ENCODE data around the gene FBXL19.

Gene FBXL19

DNA sequence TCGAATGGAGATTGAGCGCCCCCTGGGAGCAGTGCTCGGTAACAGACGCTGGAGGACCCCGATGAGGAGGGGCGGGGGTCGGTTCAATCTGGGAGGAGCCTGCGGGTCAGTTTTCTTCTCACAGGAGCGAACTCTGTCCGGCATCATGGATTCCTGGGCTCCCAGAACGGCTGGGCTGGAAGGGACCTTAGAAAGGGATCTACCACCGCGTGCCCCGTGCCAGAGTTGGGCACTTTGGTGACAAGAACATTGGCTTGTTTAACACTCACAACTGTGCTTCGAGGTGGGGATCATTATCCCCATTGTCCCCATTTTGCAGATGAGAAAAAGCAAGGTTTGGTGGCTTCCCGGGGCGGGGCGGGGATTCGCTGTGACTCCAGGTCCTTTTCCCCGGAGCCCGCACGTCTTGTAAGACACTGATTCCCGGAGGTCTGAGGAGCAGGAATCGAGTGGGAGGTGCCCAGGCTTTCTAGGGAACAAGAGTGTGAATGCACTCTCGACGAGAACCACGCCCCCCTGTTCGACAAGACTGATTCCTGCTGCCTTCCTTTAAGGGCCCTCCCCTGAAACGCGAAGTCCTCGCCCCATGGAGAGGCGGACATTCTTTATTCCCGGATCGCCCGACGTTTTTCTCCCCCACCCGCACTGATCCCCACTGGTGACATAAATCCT, 1.5 kb upstream of the FBXL19 start:
- H3K36me3 ChIP-seq (ENCODE audit: control insufficient read depth, low read length) = peaks cover 4% of the 10 kb centered on the region; the same call in 1 of the 2 replicates
- peak overlapping the region; percentile 80 for H3K4me3 ChIP-seq (ENCODE audit: low read length)
- peak overlapping the region; percentile 70 for H3K4me2 ChIP-seq (ENCODE audit: low read length)
- H3K4me1 ChIP-seq (ENCODE audit: control insufficient read depth, low read length) = peaks cover 22% of the 10 kb centered on the region
- no peaks in the 10 kb centered on the region for H3K9me2 ChIP-seq (replicated peaks; ENCODE audit: control insufficient read depth, low read length)
- no peak overlapping the region for H3K27ac ChIP-seq (ENCODE audit: low read depth, low read length)
- no peaks in the 10 kb centered on the region for H3K9me3 ChIP-seq (ENCODE audit: control insufficient read depth, insufficient read depth, low read length)
- TF ChIP-seq, protein P1, sequence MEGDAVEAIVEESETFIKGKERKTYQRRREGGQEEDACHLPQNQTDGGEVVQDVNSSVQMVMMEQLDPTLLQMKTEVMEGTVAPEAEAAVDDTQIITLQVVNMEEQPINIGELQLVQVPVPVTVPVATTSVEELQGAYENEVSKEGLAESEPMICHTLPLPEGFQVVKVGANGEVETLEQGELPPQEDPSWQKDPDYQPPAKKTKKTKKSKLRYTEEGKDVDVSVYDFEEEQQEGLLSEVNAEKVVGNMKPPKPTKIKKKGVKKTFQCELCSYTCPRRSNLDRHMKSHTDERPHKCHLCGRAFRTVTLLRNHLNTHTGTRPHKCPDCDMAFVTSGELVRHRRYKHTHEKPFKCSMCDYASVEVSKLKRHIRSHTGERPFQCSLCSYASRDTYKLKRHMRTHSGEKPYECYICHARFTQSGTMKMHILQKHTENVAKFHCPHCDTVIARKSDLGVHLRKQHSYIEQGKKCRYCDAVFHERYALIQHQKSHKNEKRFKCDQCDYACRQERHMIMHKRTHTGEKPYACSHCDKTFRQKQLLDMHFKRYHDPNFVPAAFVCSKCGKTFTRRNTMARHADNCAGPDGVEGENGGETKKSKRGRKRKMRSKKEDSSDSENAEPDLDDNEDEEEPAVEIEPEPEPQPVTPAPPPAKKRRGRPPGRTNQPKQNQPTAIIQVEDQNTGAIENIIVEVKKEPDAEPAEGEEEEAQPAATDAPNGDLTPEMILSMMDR (IDR thresholded peaks at IDR 0.05; ENCODE audit: low read depth, low read length, poor library complexity, severe bottlenecking) = peak; percentile 89
- TF ChIP-seq EZH2phosphoT487 (IDR thresholded peaks at IDR 0.05; ENCODE audit: borderline replicate concordance, low read length) = no peak
- peaks cover 4% of the 10 kb centered on the region; the same call in 1 of the 2 replicates for H3F3A ChIP-seq (ENCODE audit: control insufficient read depth, insufficient read depth)
- H4K20me1 ChIP-seq (ENCODE audit: control insufficient read depth, insufficient read depth, low read depth, low read length) = no peaks in the 10 kb centered on the region
- peaks cover 20% of the 10 kb centered on the region for H3K79me2 ChIP-seq (ENCODE audit: control insufficient read depth, low read length)
- no peaks in the 10 kb centered on the region for H3K27me3 ChIP-seq (ENCODE audit: control insufficient read depth, low read length)

DNA sequence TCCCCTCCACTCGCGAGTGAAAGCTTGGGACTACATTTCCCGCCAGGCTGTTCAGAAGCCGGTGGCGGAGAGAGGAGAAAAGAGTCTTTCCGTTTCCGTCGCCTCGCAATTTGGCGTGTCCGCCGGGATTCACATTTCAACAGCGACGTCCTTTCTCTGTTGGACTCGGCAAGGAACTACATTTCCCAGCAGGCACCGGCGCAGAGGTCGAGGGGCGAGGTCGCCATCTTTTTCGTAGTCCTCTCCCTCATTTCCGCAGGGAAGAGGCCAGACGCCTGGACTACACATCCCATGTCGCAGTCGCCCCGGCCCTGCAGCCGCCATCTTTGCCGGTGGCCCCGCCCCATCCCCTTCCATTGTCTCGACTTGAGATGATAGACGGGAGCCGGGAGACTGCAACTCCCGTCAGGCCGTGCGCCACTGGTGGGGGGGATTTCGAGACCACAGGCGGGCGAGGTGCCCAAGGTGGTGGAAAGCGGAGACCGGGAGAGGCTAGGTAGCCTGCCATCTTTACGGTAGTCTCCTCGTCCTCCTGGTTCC, 882 bp upstream of the FBXL19 start:
- Histone ChIP-seq H3K27ac (ENCODE audit: low read depth, low read length) (peak overlapping the region; percentile 75), H3K27me3 (ENCODE audit: control insufficient read depth, low read length) (no peaks in the 10 kb centered on the region), H3K9me2 (replicated peaks; ENCODE audit: control insufficient read depth, low read length) (no peaks in the 10 kb centered on the region), H3K9me3 (ENCODE audit: control insufficient read depth, insufficient read depth, low read length) (no peaks in the 10 kb centered on the region), H3K4me3 (ENCODE audit: low read length) (peak overlapping the region; percentile 80), H3K79me2 (ENCODE audit: control insufficient read depth, low read length) (peaks cover 20% of the 10 kb centered on the region), H3K36me3 (ENCODE audit: control insufficient read depth, low read length) (peaks cover 10% of the 10 kb centered on the region), H3K4me1 (ENCODE audit: control insufficient read depth, low read length) (peaks cover 27% of the 10 kb centered on the region), H4K20me1 (ENCODE audit: control insufficient read depth, insufficient read depth, low read depth, low read length) (no peaks in the 10 kb centered on the region), H3F3A (ENCODE audit: control insufficient read depth, insufficient read depth) (peaks cover 4% of the 10 kb centered on the region; the same call in 1 of the 2 replicates), H3K4me2 (ENCODE audit: low read length) (peak overlapping the region; percentile 72)
- TF ChIP-seq, protein P1 (IDR thresholded peaks at IDR 0.05; ENCODE audit: low read depth, low read length, poor library complexity, severe bottlenecking) = no peak
- no peak for TF ChIP-seq EZH2phosphoT487 (IDR thresholded peaks at IDR 0.05; ENCODE audit: borderline replicate concordance, low read length)

DNA sequence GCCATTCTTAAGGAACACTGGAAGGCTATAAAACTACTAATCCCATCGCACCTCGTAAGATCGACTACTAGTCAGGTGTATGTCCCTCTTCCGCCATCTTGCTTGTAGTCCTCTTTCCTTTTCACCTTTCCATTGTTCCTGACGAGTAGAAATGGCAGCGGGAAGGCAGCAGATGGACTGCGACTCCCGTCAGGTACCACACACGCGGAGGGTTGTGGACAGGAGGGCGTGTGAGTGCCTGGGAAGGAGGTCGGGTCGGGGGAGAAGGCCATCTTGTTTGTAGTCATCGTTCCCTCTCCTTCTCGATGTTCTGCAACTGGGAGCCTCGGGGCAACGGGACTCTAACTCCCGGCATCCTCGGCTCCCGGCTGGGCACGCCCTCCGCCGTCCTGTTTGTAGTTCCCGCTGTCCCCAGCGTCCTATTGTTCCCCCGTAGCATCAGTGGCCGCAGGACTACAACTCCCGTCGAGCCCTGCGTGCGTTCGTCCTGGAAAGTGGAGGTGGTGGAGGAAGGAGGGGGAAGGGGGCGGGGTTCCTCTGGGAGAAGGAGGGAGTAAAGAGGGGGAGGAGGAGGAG, 324 bp upstream of the FBXL19 start:
- H3K27me3 ChIP-seq (ENCODE audit: control insufficient read depth, low read length) = no peaks in the 10 kb centered on the region
- H4K20me1 ChIP-seq (ENCODE audit: control insufficient read depth, insufficient read depth, low read depth, low read length) = no peaks in the 10 kb centered on the region
- TF ChIP-seq EZH2phosphoT487 (IDR thresholded peaks at IDR 0.05; ENCODE audit: borderline replicate concordance, low read length) = no peak
- TF ChIP-seq, protein P1 (IDR thresholded peaks at IDR 0.05; ENCODE audit: low read depth, low read length, poor library complexity, severe bottlenecking) = no peak

More for the DNA sequence above, 324 bp upstream of the FBXL19 start:
- H3K4me2 ChIP-seq (ENCODE audit: low read length) = peak overlapping the region; percentile 89
- H3K9me2 ChIP-seq (replicated peaks; ENCODE audit: control insufficient read depth, low read length) = no peaks in the 10 kb centered on the region
- no peaks in the 10 kb centered on the region for H3K9me3 ChIP-seq (ENCODE audit: control insufficient read depth, insufficient read depth, low read length)
- H3K36me3 ChIP-seq (ENCODE audit: control insufficient read depth, low read length) = peaks cover 12% of the 10 kb centered on the region
- H3K27ac ChIP-seq (ENCODE audit: low read depth, low read length) = peak overlapping the region; percentile 75
- peaks cover 33% of the 10 kb centered on the region for H3K4me1 ChIP-seq (ENCODE audit: control insufficient read depth, low read length)
- H3K79me2 ChIP-seq (ENCODE audit: control insufficient read depth, low read length) = peaks cover 20% of the 10 kb centered on the region
- peak overlapping the region; percentile 80 for H3K4me3 ChIP-seq (ENCODE audit: low read length)
- peaks cover 4% of the 10 kb centered on the region; the same call in 1 of the 2 replicates for H3F3A ChIP-seq (ENCODE audit: control insufficient read depth, insufficient read depth)

All from DOHH2 (cell line).